ENCODE results near the gene IL36G. TPM values are rescaled to one million over a fixed set of nuclear protein-coding genes. Genes with fewer than 3 reads are reported as not detected.

Gene IL36G
- total and polyA plus RNA-seq, 9 of the 15 experiments (the other 6 are each of a cell fraction or from before 2014, with no cell fraction given) = not detected

- TF ChIP-seq ARID1B (IDR thresholded peaks at IDR 0.05) = peak; percentile 14; the same call in 1 of the 2 replicates
- TF ChIP-seq NFIC (IDR thresholded peaks at IDR 0.05) = peak; percentile 47; the same call in 1 of the 2 replicates
- no peak for TF ChIP-seq ZEB2 (IDR thresholded peaks at IDR 0.05)
- TF ChIP-seq PHF20 (IDR thresholded peaks at IDR 0.05; ENCODE audit: partially characterized antibody) = no peak
- TF ChIP-seq ZNF766 (CRISPR knock-in tag; conservative IDR thresholded peaks at IDR 0.05) = no peak
Measured at GRCh38 chr2:112938904-112939303, 38.9 kb upstream of the IL36G start (continued).

- CTCF ChIA-PET (ENCODE audit: low intra/inter-chr PET ratio) = no interaction called here
- no peaks in the 10 kb centered on the region for H3K9me3 ChIP-seq (replicated peaks; ENCODE audit: control insufficient read depth, insufficient read depth, low read depth, low read length)
- H3K36me3 ChIP-seq (ENCODE audit: control insufficient read depth, insufficient read depth, low read length) = no peaks in the 10 kb centered on the region
- H3K9me1 ChIP-seq (ENCODE audit: control insufficient read depth, insufficient read depth, low read length) = no peaks in the 10 kb centered on the region
- ATAC-seq = no peak
- no peak overlapping the region for H3K9ac ChIP-seq (ENCODE audit: insufficient read depth in 1 of 2, low read depth in 2 of 2, low read length in 2 of 2)
- H3K27me3 ChIP-seq (ENCODE audit: control insufficient read depth in 2 of 2, insufficient read depth in 2 of 2, low read length in 2 of 2) = no peaks in the 10 kb centered on the region
- H3K4me3 ChIP-seq = no peak overlapping the region
- POLR2A ChIA-PET = no interaction called here
- H4K20me1 ChIP-seq (replicated peaks; ENCODE audit: control insufficient read depth, insufficient read depth, low read length) = no peaks in the 10 kb centered on the region
- peaks cover 0 to 14% of the 10 kb centered on the region in 2 experiments; a peak in 2 of 5 replicates for H3K4me1 ChIP-seq (replicated peaks in 1 of 2; ENCODE audit: control insufficient read depth in 2 of 2, insufficient read depth in 2 of 2, low read length in 2 of 2)
- intact Hi-C loops (cut with micrococcal nuclease) = loop anchor here (5.0 kb wide), 1 partner anchor 37 kb away; no protein-coding TSS in a partner anchor
- TF ChIP-seq ZFPM2 (CRISPR knock-in tag; IDR thresholded peaks at IDR 0.05) (no peak), RREB1 (CRISPR knock-in tag; IDR thresholded peaks at IDR 0.05) (no peak), ZNF707 (CRISPR knock-in tag; conservative IDR thresholded peaks at IDR 0.05) (no peak), SMARCA4 (IDR thresholded peaks at IDR 0.05) (no peak), NFE2 (IDR thresholded peaks at IDR 0.05; ENCODE audit: low read depth) (no peak), DEAF1 (CRISPR knock-in tag; IDR thresholded peaks at IDR 0.05) (no peak), ZBTB26 (CRISPR knock-in tag; IDR thresholded peaks at IDR 0.05) (no peak), SUPT5H (IDR thresholded peaks at IDR 0.05) (no peak), ZNF263 (CRISPR knock-in tag; IDR thresholded peaks at IDR 0.05; ENCODE audit: borderline replicate concordance) (no peak), NFIX (CRISPR knock-in tag; IDR thresholded peaks at IDR 0.05; ENCODE audit: low read depth) (no peak), PHB (CRISPR knock-in tag; IDR thresholded peaks at IDR 0.05) (no peak)
- H3K27ac ChIP-seq (ENCODE audit: extremely low read depth, low read depth, low read length) = no peak overlapping the region
- no peak for DNase-seq (ENCODE audit: extremely low read depth in 1 of 4, low spot score in 3 of 4)
- in situ Hi-C loops (cut with MboI) = no loop called here
- BruUV-seq (replicated peaks) = no TSS peak
- no peak overlapping the region for H2AFZ ChIP-seq (ENCODE audit: low read depth, low read length)
- 26% methylated on average over 5 of the region's 5 CpGs for WGBS (ENCODE audit: insufficient coverage, low coverage, missing lambda C conversion rate)
- FAIRE-seq = no peak
- H3K4me2 ChIP-seq (ENCODE audit: insufficient read depth, low read length) = no peak overlapping the region
- H3K79me2 ChIP-seq (ENCODE audit: control insufficient read depth, insufficient read depth, low read length) = no peaks in the 10 kb centered on the region
Measured at GRCh38 chr2:112939425-112939824, 38.4 kb upstream of the IL36G start.

Measured in K562 (cell line).